ENCODE measurements around the gene IL1RAPL2. TPM values are rescaled to one million over a fixed set of nuclear protein-coding genes. Genes with fewer than 3 reads are reported as not detected.

IL1RAPL2 gene
- total and polyA plus RNA-seq, 2 donors, result 0.24 to 3.3 TPM

DNA sequence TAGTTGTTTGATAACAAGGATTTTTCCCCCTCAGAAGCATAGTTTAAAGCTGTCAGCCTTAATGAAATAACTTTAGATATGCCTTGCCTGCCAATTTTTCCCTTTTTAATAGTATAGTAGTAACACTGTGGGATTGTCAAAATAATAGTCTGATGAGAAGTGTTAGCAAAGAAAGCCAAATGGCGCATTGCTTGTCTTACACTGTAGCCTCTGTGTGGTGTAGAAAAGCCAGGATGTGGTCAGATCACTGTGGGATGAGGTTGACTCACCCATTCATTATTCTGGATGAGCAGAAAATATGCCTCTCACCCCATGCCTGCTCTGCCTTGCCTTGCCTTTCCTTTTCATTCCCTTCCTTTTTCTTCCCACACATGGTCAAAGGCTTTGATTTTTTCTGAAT lies 998.5 kb downstream of the IL1RAPL2 start:
- Histone ChIP-seq H3K4me3 (ENCODE audit: low read depth, low read length) (no peak overlapping the region), H3K27ac (ENCODE audit: low read depth) (no peak overlapping the region), H3K4me1 (ENCODE audit: insufficient read depth) (no peaks in the 10 kb centered on the region), H3K36me3 (ENCODE audit: insufficient read depth) (no peaks in the 10 kb centered on the region)
- WGBS, result 81% methylated on average over 1 of the region's 1 CpG
- no peak for DNase-seq (ENCODE audit: extremely low spot score)

DNA sequence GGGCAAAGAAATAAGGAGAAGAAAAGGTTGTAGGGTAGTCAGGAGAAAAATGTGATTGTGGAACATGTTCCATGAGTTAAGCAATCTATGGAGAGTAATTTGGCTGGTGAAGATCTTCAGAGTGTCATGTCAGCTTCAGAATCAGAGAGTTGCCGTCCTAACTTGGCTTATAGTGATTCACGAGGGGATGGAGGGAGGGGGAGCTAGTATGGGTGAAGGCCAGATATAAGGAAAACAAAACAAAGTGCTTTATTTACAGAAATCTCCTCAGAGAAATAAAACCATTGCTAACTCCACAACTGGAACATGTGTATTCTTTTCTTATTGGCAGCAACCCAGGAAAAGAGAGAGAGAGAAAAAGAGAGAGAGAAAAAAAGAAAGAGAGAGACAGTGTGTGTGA lies 999.9 kb downstream of the IL1RAPL2 start:
- DNase-seq (ENCODE audit: extremely low spot score), result no peak
- no peaks in the 10 kb centered on the region for H3K4me1 ChIP-seq (ENCODE audit: insufficient read depth)
- H3K4me3 ChIP-seq (ENCODE audit: low read depth, low read length), result no peak overlapping the region
- WGBS, result 39% methylated on average over 2 of the region's 2 CpGs
- no peaks in the 10 kb centered on the region for H3K36me3 ChIP-seq (ENCODE audit: insufficient read depth)
- H3K27ac ChIP-seq (ENCODE audit: low read depth), result no peak overlapping the region

DNA sequence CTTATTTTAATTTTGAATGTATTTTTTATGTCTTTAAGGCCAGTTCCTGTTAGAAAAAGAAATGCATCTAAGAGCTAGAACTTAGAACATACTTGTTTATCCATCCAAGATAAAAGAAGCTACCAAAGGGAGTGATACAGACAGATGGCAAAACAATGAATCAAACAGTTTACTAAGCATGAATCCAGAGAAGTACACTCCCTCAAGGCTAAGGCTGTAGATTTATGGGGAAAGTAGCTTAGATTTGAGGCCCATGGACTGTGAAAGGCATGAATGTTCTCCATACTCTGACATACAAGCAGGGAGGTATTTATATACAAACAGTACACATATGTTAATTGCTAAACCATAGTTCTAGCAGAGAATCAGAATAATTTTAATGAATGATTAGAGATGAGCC lies 1001.1 kb downstream of the IL1RAPL2 start:
- Histone ChIP-seq H3K36me3 (ENCODE audit: insufficient read depth) (no peaks in the 10 kb centered on the region), H3K4me1 (ENCODE audit: insufficient read depth) (no peaks in the 10 kb centered on the region), H3K4me3 (ENCODE audit: low read depth, low read length) (no peak overlapping the region), H3K27ac (ENCODE audit: low read depth) (no peak overlapping the region)
- DNase-seq (ENCODE audit: extremely low spot score), result no peak

- 83% methylated on average over 2 of the region's 2 CpGs for WGBS
- Histone ChIP-seq H3K4me3 (ENCODE audit: low read depth, low read length) (no peak overlapping the region), H3K4me1 (ENCODE audit: insufficient read depth) (no peaks in the 10 kb centered on the region), H3K36me3 (ENCODE audit: insufficient read depth) (no peaks in the 10 kb centered on the region), H3K27ac (ENCODE audit: low read depth) (no peak overlapping the region)
- DNase-seq (ENCODE audit: extremely low spot score), result no peak
Observed at GRCh38 chrX:105608745-105609144, 1042.7 kb downstream of the IL1RAPL2 start.

GRCh38 chrX:105609530-105609929 lies 1043.5 kb downstream of the IL1RAPL2 start:
- 89% methylated on average over 3 of the region's 3 CpGs for WGBS
- Histone ChIP-seq H3K4me1 (ENCODE audit: insufficient read depth) (no peaks in the 10 kb centered on the region), H3K27ac (ENCODE audit: low read depth) (no peak overlapping the region), H3K4me3 (ENCODE audit: low read depth, low read length) (no peak overlapping the region), H3K36me3 (ENCODE audit: insufficient read depth) (no peaks in the 10 kb centered on the region)
- no peak for DNase-seq (ENCODE audit: extremely low spot score)

GRCh38 chrX:105610411-105610810 lies 1044.4 kb downstream of the IL1RAPL2 start:
- WGBS, result 53% methylated on average over 2 of the region's 2 CpGs
- DNase-seq (ENCODE audit: extremely low spot score), result no peak
- H3K4me1 ChIP-seq (ENCODE audit: insufficient read depth), result no peaks in the 10 kb centered on the region

DNA sequence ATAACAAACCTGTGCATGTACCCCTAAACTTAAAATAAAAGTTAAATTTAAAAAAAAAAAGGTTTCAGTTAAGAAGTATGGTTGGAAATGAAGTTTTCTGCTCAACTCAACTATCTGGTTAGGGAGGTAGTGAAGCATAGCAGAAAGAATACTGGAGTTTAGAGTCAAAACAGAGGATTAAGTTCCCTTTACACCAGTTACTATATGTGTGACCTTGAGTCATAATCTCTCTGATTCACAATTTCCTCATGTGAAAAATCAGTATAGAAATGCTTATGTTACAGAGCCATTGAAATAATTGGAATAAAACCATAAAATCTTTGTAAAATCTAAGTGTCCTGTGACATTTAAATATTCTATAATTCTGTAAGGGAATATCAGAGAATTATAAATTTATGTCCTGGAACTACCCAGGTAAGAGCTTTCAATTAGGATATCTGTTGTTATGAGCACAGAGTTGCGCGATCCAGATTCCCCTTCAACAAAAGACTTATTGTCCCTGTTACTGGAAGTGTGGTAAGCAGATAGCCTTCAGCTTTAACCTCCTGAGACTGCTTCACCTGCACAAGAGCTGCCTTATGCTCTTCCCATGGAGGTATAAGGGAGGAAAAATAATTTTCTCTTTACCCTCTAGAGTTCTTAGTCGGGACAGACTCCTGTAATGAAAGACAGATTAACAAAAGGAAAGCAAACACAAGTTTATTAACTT lies 1052.5 kb downstream of the IL1RAPL2 start:
- H3K4me3 ChIP-seq (ENCODE audit: low read depth, low read length), result no peak overlapping the region
- H3K4me1 ChIP-seq (ENCODE audit: insufficient read depth), result no peaks in the 10 kb centered on the region
- no peaks in the 10 kb centered on the region for H3K36me3 ChIP-seq (ENCODE audit: insufficient read depth)
- no peak for DNase-seq (ENCODE audit: extremely low spot score)
- 93% methylated on average over 3 of the region's 3 CpGs for WGBS
- H3K27ac ChIP-seq (ENCODE audit: low read depth), result no peak overlapping the region

More at GRCh38 chrX:105610411-105610810, 1044.4 kb downstream of the IL1RAPL2 start:
- Histone ChIP-seq H3K4me3 (ENCODE audit: low read depth, low read length) (no peak overlapping the region), H3K36me3 (ENCODE audit: insufficient read depth) (no peaks in the 10 kb centered on the region), H3K27ac (ENCODE audit: low read depth) (no peak overlapping the region)

DNA sequence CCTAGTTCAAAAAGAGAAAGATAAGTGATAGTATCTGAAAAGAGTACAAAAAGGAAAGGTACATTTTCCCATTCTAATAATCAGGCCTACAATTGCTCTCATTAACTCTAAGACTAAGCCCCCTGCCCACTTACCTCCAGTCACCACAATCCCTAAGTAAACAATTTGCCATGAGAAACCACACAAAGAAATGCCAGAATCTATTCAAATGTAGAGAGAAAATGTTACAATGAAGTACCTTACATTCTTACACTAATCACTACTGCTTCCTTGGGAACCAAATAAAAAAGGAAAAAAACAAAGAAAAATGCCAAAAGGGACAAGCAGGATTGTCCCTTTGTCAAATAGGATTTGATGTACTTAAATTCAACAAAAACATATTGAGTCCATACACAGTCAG lies 1068.2 kb downstream of the IL1RAPL2 start:
- no peak for DNase-seq (ENCODE audit: extremely low spot score)

GRCh38 chrX:105635794-105636193 lies 1069.8 kb downstream of the IL1RAPL2 start:
- Histone ChIP-seq H3K4me3 (ENCODE audit: low read depth, low read length) (no peak overlapping the region), H3K36me3 (ENCODE audit: insufficient read depth) (no peaks in the 10 kb centered on the region), H3K4me1 (ENCODE audit: insufficient read depth) (no peaks in the 10 kb centered on the region), H3K27ac (ENCODE audit: low read depth) (no peak overlapping the region)
- DNase-seq (ENCODE audit: extremely low spot score), result no peak

More for the DNA sequence above, 1068.2 kb downstream of the IL1RAPL2 start:
- Histone ChIP-seq H3K27ac (ENCODE audit: low read depth) (no peak overlapping the region), H3K4me3 (ENCODE audit: low read depth, low read length) (no peak overlapping the region), H3K36me3 (ENCODE audit: insufficient read depth) (no peaks in the 10 kb centered on the region), H3K4me1 (ENCODE audit: insufficient read depth) (no peaks in the 10 kb centered on the region)

GRCh38 chrX:105636667-105637066 lies 1070.7 kb downstream of the IL1RAPL2 start:
- Histone ChIP-seq H3K4me1 (ENCODE audit: insufficient read depth) (no peaks in the 10 kb centered on the region), H3K27ac (ENCODE audit: low read depth) (no peak overlapping the region), H3K36me3 (ENCODE audit: insufficient read depth) (no peaks in the 10 kb centered on the region), H3K4me3 (ENCODE audit: low read depth, low read length) (no peak overlapping the region)
- no peak for DNase-seq (ENCODE audit: extremely low spot score)
- 70% methylated on average over 1 of the region's 1 CpG for WGBS

GRCh38 chrX:105645667-105646357 lies 1079.8 kb downstream of the IL1RAPL2 start:
- WGBS, result 53% methylated on average over 5 of the region's 5 CpGs

GRCh38 chrX:105646592-105647372 lies 1080.8 kb downstream of the IL1RAPL2 start:
- no peaks in the 10 kb centered on the region for H3K4me1 ChIP-seq (ENCODE audit: insufficient read depth)

More at GRCh38 chrX:105645667-105646357, 1079.8 kb downstream of the IL1RAPL2 start:
- H3K36me3 ChIP-seq (ENCODE audit: insufficient read depth), result no peaks in the 10 kb centered on the region
- H3K4me3 ChIP-seq (ENCODE audit: low read depth, low read length), result no peak overlapping the region
- H3K27ac ChIP-seq (ENCODE audit: low read depth), result no peak overlapping the region
- H3K4me1 ChIP-seq (ENCODE audit: insufficient read depth), result no peaks in the 10 kb centered on the region
- no peak for DNase-seq (ENCODE audit: extremely low spot score)

GRCh38 chrX:105647749-105648148 lies 1081.8 kb downstream of the IL1RAPL2 start:
- no peak for DNase-seq (ENCODE audit: extremely low spot score)
- no peaks in the 10 kb centered on the region for H3K36me3 ChIP-seq (ENCODE audit: insufficient read depth)
- H3K27ac ChIP-seq (ENCODE audit: low read depth), result no peak overlapping the region
- H3K4me3 ChIP-seq (ENCODE audit: low read depth, low read length), result no peak overlapping the region
- H3K4me1 ChIP-seq (ENCODE audit: insufficient read depth), result no peaks in the 10 kb centered on the region
- 92% methylated on average over 2 of the region's 2 CpGs for WGBS

More at GRCh38 chrX:105646592-105647372, 1080.8 kb downstream of the IL1RAPL2 start:
- Histone ChIP-seq H3K27ac (ENCODE audit: low read depth) (no peak overlapping the region), H3K36me3 (ENCODE audit: insufficient read depth) (no peaks in the 10 kb centered on the region), H3K4me3 (ENCODE audit: low read depth, low read length) (no peak overlapping the region)
- 93% methylated on average over 17 of the region's 17 CpGs for WGBS
- no peak for DNase-seq (ENCODE audit: extremely low spot score)

DNA sequence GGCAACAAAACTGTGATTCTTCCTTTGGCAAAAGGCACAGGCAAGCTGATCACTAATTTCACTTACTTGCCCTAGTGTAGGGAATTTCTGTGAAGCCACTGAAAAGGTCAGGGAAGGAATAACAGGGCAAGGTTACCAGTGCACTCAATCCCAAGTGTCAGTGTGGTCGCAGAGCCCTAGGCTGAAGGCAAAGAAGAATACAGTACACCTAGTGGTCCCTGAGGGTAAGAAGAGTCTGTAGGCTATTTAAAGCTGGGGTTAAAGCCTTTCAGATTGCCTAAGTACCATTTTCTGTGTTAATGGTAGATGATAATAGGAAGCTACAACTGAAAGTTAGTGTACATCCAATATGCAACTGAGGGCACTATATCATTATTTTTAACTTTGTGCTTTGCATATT lies 1082.7 kb downstream of the IL1RAPL2 start:
- 97% methylated on average over 1 of the region's 1 CpG for WGBS
- H3K4me1 ChIP-seq (ENCODE audit: insufficient read depth), result no peaks in the 10 kb centered on the region
- DNase-seq (ENCODE audit: extremely low spot score), result no peak

More for the DNA sequence above, 1082.7 kb downstream of the IL1RAPL2 start:
- H3K4me3 ChIP-seq (ENCODE audit: low read depth, low read length), result no peak overlapping the region
- H3K27ac ChIP-seq (ENCODE audit: low read depth), result no peak overlapping the region
- H3K36me3 ChIP-seq (ENCODE audit: insufficient read depth), result no peaks in the 10 kb centered on the region

Measured in urinary bladder (tissue), 4 donors.